Neural progenitor cell (in vitro differentiated cells): ENCODE measurements around the gene MEPCE. TPM values are rescaled to one million over a fixed set of nuclear protein-coding genes. Genes with fewer than 3 reads are reported as not detected.
"Not testable (repeated sequence)": the region's sequence is repeated elsewhere in the genome, so short reads cannot be mapped to it uniquely, and the experiment has no call there.

Source experiments
- DNase-seq: peaks from one replicate; pipeline ENCODE4 v3.0.0-alpha.2; 2016; ENCODE audit warnings: low spot score
- H2AFZ ChIP-seq: fragments of 200-600 bp; sonication (generic); replicated peaks from 2 replicates; pipeline ENCODE4 v1.6.1; 2016; ENCODE audit warnings: antibody characterized with exemption
- H3F3A ChIP-seq: fragments of 200-600 bp; sonication (generic); 2 replicates; pipeline ENCODE4 v1.6.1; 2016; ENCODE audit warnings: antibody characterized with exemption, low read depth
- H3K27ac ChIP-seq: fragments of 200-600 bp; sonication (generic); 2 replicates; pipeline ENCODE4 v1.5.1; 2016; ENCODE audit warnings: mild to moderate bottlenecking
- H3K27me3 ChIP-seq: fragments of 200-600 bp; sonication (generic); 2 replicates; pipeline ENCODE4 v1.6.1; 2016; ENCODE audit warnings: mild to moderate bottlenecking, moderate library complexity
- H3K36me3 ChIP-seq: fragments of 200-600 bp; sonication (generic); 2 replicates; pipeline ENCODE4 v1.5.1; 2016
- H3K4me1 ChIP-seq: fragments of 200-600 bp; sonication (generic); 2 replicates; pipeline ENCODE4 v1.6.1; 2016; ENCODE audit warnings: mixed run types
- H3K4me2 ChIP-seq: fragments of 200-600 bp; sonication (generic); 2 replicates; pipeline ENCODE4 v1.6.1; 2016
- H3K4me3 ChIP-seq: fragments of 200-600 bp; sonication (generic); 2 replicates; pipeline ENCODE4 v1.5.1; 2016
- H3K79me2 ChIP-seq: fragments of 200-600 bp; sonication (generic); 2 replicates; pipeline ENCODE4 v1.6.1; 2016; ENCODE audit warnings: low read depth
- H3K9ac ChIP-seq: fragments of 200-600 bp; sonication (generic); 2 replicates; pipeline ENCODE4 v1.6.1; 2016
- H3K9me3 ChIP-seq: fragments of 200-600 bp; sonication (generic); 2 replicates; pipeline ENCODE4 v1.5.1; 2016; ENCODE audit warnings: low read depth
- H4K20me1 ChIP-seq: fragments of 200-600 bp; sonication (generic); 2 replicates; pipeline ENCODE4 v1.6.1; 2016; ENCODE audit warnings: low read depth
- H3K27ac Mint-ChIP-seq: 3 replicates; pipeline ENCODE4 v1.8.0; 2021; ENCODE audit warnings: mixed read lengths
- H3K27me3 Mint-ChIP-seq: 2 replicates; pipeline ENCODE4 v1.8.0; 2022; ENCODE audit warnings: low read depth, mild to moderate bottlenecking, inconsistent platforms, moderate library complexity, mixed read lengths; ENCODE audit not compliant: insufficient read depth
- H3K36me3 Mint-ChIP-seq: 3 replicates; pipeline ENCODE4 v1.8.0; 2021; ENCODE audit warnings: mixed read lengths
- H3K4me1 Mint-ChIP-seq: 3 replicates; pipeline ENCODE4 v1.8.0; 2021; ENCODE audit warnings: mixed read lengths
- H3K4me3 Mint-ChIP-seq: 3 replicates; pipeline ENCODE4 v1.8.0; 2021; ENCODE audit warnings: mild to moderate bottlenecking, moderate library complexity, mixed read lengths
- H3K9me3 Mint-ChIP-seq: 3 replicates; pipeline ENCODE4 v1.8.0; 2020; ENCODE audit warnings: mixed read lengths
- CTCF ChIP-seq: fragments of 200-600 bp; sonication (generic); IDR thresholded peaks from 2 replicates; pipeline ENCODE4 v1.5.1; 2017; ENCODE audit warnings: antibody characterized with exemption, mild to moderate bottlenecking
- EZH2 ChIP-seq: fragments of 200-600 bp; sonication (generic); IDR thresholded peaks from 2 replicates; pipeline ENCODE4 v1.6.1; 2017; ENCODE audit warnings: antibody characterized with exemption, mild to moderate bottlenecking, moderate library complexity
- EZH2phosphoT487 ChIP-seq: fragments of 200-600 bp; sonication (generic); IDR thresholded peaks from 2 replicates; pipeline ENCODE4 v1.6.1; 2017; ENCODE audit warnings: antibody characterized with exemption
- total RNA-seq: library from RNA; depleted of rRNA; stranded (reverse); fragments of >200 nt; gene quantifications from 2 replicates; pipeline ENCODE4 v1.2.3, GENCODE V29; 2015; ENCODE audit warnings: low replicate concordance

MEPCE gene
- 16.4 and 42.6 TPM in 2 replicates for total RNA-seq

DNA sequence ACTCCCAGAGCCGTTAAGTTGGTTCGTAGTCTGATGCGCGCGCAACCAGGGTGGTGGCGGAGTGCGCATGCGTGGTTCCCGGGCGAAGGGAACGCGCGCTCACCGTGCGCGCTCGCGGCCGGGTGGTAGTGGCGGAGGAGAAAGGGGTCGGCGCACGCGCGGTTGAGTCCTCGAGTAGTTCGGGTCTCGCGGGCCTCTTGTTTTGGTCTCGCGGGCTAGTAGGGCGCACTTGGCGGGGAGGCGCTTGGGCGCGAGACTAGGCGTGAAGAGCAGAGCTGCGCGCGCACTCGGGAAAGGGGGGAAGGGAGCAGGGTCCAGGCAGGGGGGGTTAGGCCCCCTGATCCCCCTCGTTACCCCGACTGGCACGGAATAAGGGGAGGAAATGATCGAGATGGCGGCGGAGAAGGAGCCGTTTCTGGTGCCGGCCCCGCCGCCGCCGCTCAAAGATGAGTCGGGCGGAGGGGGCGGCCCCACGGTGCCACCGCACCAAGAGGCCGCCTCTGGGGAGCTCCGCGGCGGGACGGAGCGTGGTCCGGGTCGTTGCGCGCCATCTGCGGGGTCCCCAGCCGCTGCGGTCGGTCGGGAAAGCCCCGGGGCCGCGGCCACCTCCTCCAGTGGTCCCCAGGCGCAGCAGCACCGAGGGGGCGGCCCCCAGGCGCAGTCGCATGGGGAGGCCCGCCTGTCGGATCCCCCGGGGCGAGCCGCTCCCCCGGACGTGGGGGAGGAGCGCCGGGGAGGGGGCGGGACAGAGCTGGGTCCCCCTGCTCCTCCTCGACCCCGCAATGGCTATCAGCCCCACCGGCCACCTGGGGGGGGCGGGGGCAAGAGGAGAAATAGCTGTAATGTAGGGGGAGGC is at the start of gene MEPCE:
Gene MEPCE (plus strand): TSS at position 195 of the 856 bp plus-strand sequence. CDS start 188 bp downstream, at position 383.
- peak within 1 kb of the TSS; percentile 82 for H3K4me2 ChIP-seq
- Mint-ChIP-seq H3K4me1 (peaks cover 44% of the 10 kb centered on the region), H3K36me3 (peaks cover 30% of the 10 kb centered on the region), H3K9me3 (peaks cover 2% of the 10 kb centered on the region), H3K4me3 (peak within 1 kb of the TSS; percentile 99), H3K27ac (peak within 1 kb of the TSS; percentile 100), H3K27me3 (peaks cover 9% of the 10 kb centered on the region)
- no peak for TF ChIP-seq CTCF
- no peak for TF ChIP-seq EZH2
- no peak for TF ChIP-seq EZH2phosphoT487
- H3F3A ChIP-seq = peaks cover 59% of the 10 kb centered on the region
- H3K4me1 ChIP-seq = peaks cover 25% of the 10 kb centered on the region
- H3K79me2 ChIP-seq = peaks cover 52% of the 10 kb centered on the region
- peak within 1 kb of the TSS; percentile 98 for H3K27ac ChIP-seq
- H4K20me1 ChIP-seq = peaks cover 41% of the 10 kb centered on the region
- no peaks in the 10 kb centered on the region for H3K9me3 ChIP-seq
- peak within 1 kb of the TSS; percentile 71 for H3K4me3 ChIP-seq
- DNase-seq = peak; percentile 98
- H3K36me3 ChIP-seq = no peaks in the 10 kb centered on the region
- H3K27me3 ChIP-seq = peaks cover 10% of the 10 kb centered on the region
- peak within 1 kb of the TSS; percentile 84 for H3K9ac ChIP-seq
- peak within 1 kb of the TSS; percentile 83 for H2AFZ ChIP-seq

DNA sequence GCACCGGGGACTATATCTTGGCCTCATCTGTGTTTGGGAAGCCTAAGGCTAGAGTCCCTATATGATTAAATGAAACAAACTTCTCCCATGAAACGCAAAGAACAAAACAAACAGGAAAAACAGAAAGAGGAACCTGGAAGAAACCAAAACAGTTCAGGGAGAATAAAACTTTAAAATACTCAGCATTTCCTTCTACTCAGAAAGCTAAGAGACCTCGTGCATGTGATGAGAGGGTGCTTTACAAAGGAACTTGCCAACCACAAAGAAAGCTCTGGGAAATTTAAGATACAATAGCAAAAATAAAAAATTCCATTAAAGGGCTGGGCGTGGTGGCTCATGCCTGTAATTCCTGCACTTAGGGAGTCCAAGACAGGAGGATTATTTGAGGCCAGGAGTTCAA is 49.4 kb upstream of the MEPCE start:
- peaks cover 2% of the 10 kb centered on the region for H3K27me3 Mint-ChIP-seq
- H3K4me1 ChIP-seq = no peaks in the 10 kb centered on the region
- H3F3A ChIP-seq = no peaks in the 10 kb centered on the region
- H3K4me3 Mint-ChIP-seq = no peak overlapping the region
- H3K4me2 ChIP-seq = no peak overlapping the region
- H3K27me3 ChIP-seq = no peaks in the 10 kb centered on the region
- DNase-seq = no peak
- no peaks in the 10 kb centered on the region for H3K9me3 ChIP-seq
- H3K36me3 ChIP-seq = no peaks in the 10 kb centered on the region
- H3K4me1 Mint-ChIP-seq = no peaks in the 10 kb centered on the region
- no peaks in the 10 kb centered on the region for H3K9me3 Mint-ChIP-seq
- H3K79me2 ChIP-seq = no peaks in the 10 kb centered on the region
- H4K20me1 ChIP-seq = no peaks in the 10 kb centered on the region
- no peak overlapping the region for H2AFZ ChIP-seq
- TF ChIP-seq CTCF = no peak
- TF ChIP-seq EZH2 = no peak
- no peak for TF ChIP-seq EZH2phosphoT487
- H3K4me3 ChIP-seq = no peak overlapping the region
- H3K36me3 Mint-ChIP-seq = peaks cover 1% of the 10 kb centered on the region
- no peak overlapping the region for H3K27ac ChIP-seq
- H3K9ac ChIP-seq = no peak overlapping the region
- H3K27ac Mint-ChIP-seq = no peak overlapping the region

GRCh38 chr7:100381531-100382233 is 47.9 kb upstream of the MEPCE start:
- DNase-seq, H3K9me3 ChIP-seq, H3F3A ChIP-seq, H3K9me3 Mint-ChIP-seq, H4K20me1 ChIP-seq, H3K4me3 Mint-ChIP-seq, H3K4me1 Mint-ChIP-seq, H2AFZ ChIP-seq, H3K36me3 ChIP-seq, H3K4me1 ChIP-seq, H3K4me2 ChIP-seq, H3K4me3 ChIP-seq, H3K36me3 Mint-ChIP-seq, H3K27me3 Mint-ChIP-seq, H3K27ac Mint-ChIP-seq, H3K27ac ChIP-seq, H3K9ac ChIP-seq, H3K79me2 ChIP-seq, H3K27me3 ChIP-seq: not testable (repeated sequence)

DNA sequence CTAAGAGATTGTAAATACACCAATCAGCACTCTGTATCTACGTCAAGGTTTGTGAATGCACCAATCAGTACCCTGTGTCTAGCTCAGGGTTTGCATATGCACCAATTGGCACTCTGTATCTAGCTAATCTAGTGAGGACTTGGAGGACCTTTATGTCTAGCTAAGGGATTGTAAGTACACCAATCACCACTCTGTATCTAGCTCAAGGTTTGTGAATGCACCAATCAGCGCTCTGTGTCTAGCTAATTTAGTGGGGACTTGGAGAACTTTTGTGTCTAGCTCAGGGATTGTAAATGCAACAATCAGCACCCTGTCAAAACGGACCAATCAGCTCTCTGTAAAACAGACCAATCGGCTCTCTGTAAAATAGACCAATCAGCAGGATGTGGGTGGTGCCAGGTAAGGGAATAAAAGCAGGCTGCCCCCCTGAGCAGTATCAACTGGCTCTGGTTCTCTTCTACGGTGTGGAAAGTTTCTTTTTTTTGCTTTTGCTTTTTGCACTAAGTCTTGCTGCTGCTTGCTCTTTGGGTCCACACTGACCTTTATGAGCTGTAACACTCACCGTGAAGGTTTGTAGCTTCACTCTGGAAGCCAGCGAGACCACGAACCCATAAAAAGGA is 47.3 kb upstream of the MEPCE start:
- not testable (repeated sequence) for H3K4me1 Mint-ChIP-seq, H3K79me2 ChIP-seq, H3F3A ChIP-seq, H3K36me3 Mint-ChIP-seq, H3K4me3 Mint-ChIP-seq, H3K36me3 ChIP-seq, DNase-seq, H3K4me1 ChIP-seq, H3K27ac ChIP-seq, H3K27me3 Mint-ChIP-seq, H3K27me3 ChIP-seq, H3K9me3 Mint-ChIP-seq, H3K9me3 ChIP-seq, H3K9ac ChIP-seq, H3K4me3 ChIP-seq, H3K27ac Mint-ChIP-seq, H3K4me2 ChIP-seq, H4K20me1 ChIP-seq, H2AFZ ChIP-seq
